Mesenchymal stem cell (in vitro differentiated cells and primary cell): ENCODE data around the gene DPCD.

Experiments used
- DNase-seq: peaks from one replicate; pipeline ENCODE4 v3.0.0-alpha.2; 2013
- H2AFZ ChIP-seq: one replicate; pipeline ENCODE4 v1.6.1; 2013; ENCODE audit warnings: low read depth, mild to moderate bottlenecking, control low read depth, inconsistent platforms, low read length, moderate library complexity
- H2AK5ac ChIP-seq: 2 replicates; pipeline ENCODE4 v1.6.1; 2013; ENCODE audit warnings: low read length, moderate library complexity, mild to moderate bottlenecking, inconsistent platforms; ENCODE audit not compliant: severe bottlenecking
- H2BK120ac ChIP-seq: one replicate; pipeline ENCODE4 v1.6.1; 2013; ENCODE audit warnings: low read depth, mild to moderate bottlenecking, inconsistent platforms, low read length, moderate library complexity
- H2BK12ac ChIP-seq, 2 experiments: one replicate each; pipeline ENCODE4 v1.6.1; 2013; ENCODE audit warnings: inconsistent platforms in 2 of 2, low read length in 2 of 2, mild to moderate bottlenecking in 2 of 2, moderate library complexity in 2 of 2, control low read depth in 1 of 2
- H2BK15ac ChIP-seq: one replicate; pipeline ENCODE4 v1.6.1; 2013; ENCODE audit warnings: mild to moderate bottlenecking, low read depth, inconsistent platforms; ENCODE audit not compliant: poor library complexity, severe bottlenecking
- H2BK5ac ChIP-seq: 2 replicates; pipeline ENCODE4 v1.6.1; 2013; ENCODE audit warnings: low read depth, mild to moderate bottlenecking, low read length, control low read depth, inconsistent platforms; ENCODE audit not compliant: poor library complexity, severe bottlenecking
- H3K14ac ChIP-seq, 2 experiments: one replicate each; pipeline ENCODE4 v1.6.1; 2013; ENCODE audit warnings: inconsistent platforms in 2 of 2, low read length in 2 of 2, control low read depth in 1 of 2, mild to moderate bottlenecking in 1 of 2, moderate library complexity in 1 of 2
- H3K18ac ChIP-seq, 2 experiments: one replicate each; pipeline ENCODE4 v1.6.1; 2013; ENCODE audit warnings: inconsistent platforms in 2 of 2, low read length in 2 of 2, control low read depth in 1 of 2, low read depth in 1 of 2, mild to moderate bottlenecking in 1 of 2
- H3K23ac ChIP-seq, 2 experiments: one replicate each; pipeline ENCODE4 v1.6.1; 2013; ENCODE audit warnings: inconsistent platforms in 2 of 2, low read length in 2 of 2, mild to moderate bottlenecking in 2 of 2, moderate library complexity in 2 of 2, control low read depth in 1 of 2
- H3K27ac ChIP-seq: 2 replicates; pipeline ENCODE4 v1.5.1; 2013; ENCODE audit warnings: mild to moderate bottlenecking, moderate library complexity, low read length, control low read depth, inconsistent platforms; ENCODE audit not compliant: poor library complexity, severe bottlenecking
- H3K27me3 ChIP-seq, 2 experiments: 2 replicates each; pipeline versions ENCODE4 v1.6.1 to v1.7.0; 2013; ENCODE audit warnings: low read length in 2 of 2, mild to moderate bottlenecking in 2 of 2, moderate library complexity in 2 of 2, control low read depth in 1 of 2, inconsistent platforms in 1 of 2; ENCODE audit not compliant: control insufficient read depth in 1 of 2, insufficient read depth in 1 of 2
- H3K36me3 ChIP-seq, 2 experiments: 2 replicates each; pipeline versions ENCODE4 v1.6.1 to v1.7.0; 2013; ENCODE audit warnings: low read length in 2 of 2, control low read depth in 1 of 2, inconsistent platforms in 1 of 2, low read depth in 1 of 2, mild to moderate bottlenecking in 1 of 2; ENCODE audit not compliant: insufficient read depth in 2 of 2, control insufficient read depth in 1 of 2
- H3K4ac ChIP-seq, 2 experiments: one replicate each; pipeline ENCODE4 v1.6.1; 2013; ENCODE audit warnings: inconsistent platforms in 2 of 2, low read length in 2 of 2, mild to moderate bottlenecking in 2 of 2, moderate library complexity in 2 of 2, control low read depth in 1 of 2, low read depth in 1 of 2
- H3K4me1 ChIP-seq: 2 replicates; pipeline ENCODE4 v1.6.1; 2013; ENCODE audit warnings: low read depth, low read length, control low read depth; ENCODE audit not compliant: control insufficient read depth, insufficient read depth
- H3K4me2 ChIP-seq: 2 replicates; pipeline ENCODE4 v1.6.1; 2013; ENCODE audit warnings: low read length, mild to moderate bottlenecking, inconsistent platforms; ENCODE audit not compliant: poor library complexity, severe bottlenecking
- H3K4me3 ChIP-seq, 2 experiments: 2 replicates each; pipeline versions ENCODE4 v1.5.1 to v1.7.0; 2013; ENCODE audit warnings: low read length in 2 of 2, mild to moderate bottlenecking in 2 of 2, control low read depth in 1 of 2, low read depth in 1 of 2; ENCODE audit not compliant: insufficient read depth in 1 of 2
- H3K79me1 ChIP-seq: replicated peaks from 2 replicates; pipeline ENCODE4 v1.6.1; 2013; ENCODE audit warnings: mild to moderate bottlenecking, control low read depth, low read length, inconsistent platforms; ENCODE audit not compliant: poor library complexity, severe bottlenecking
- H3K9ac ChIP-seq: 2 replicates; pipeline ENCODE4 v1.7.0; 2013; ENCODE audit warnings: mild to moderate bottlenecking, low read length, moderate library complexity
- H3K9me3 ChIP-seq: 2 replicates; pipeline ENCODE4 v1.7.0; 2013; ENCODE audit warnings: mild to moderate bottlenecking, low read length; ENCODE audit not compliant: control insufficient read depth
- H4K8ac ChIP-seq: one replicate; pipeline ENCODE4 v1.6.1; 2013; ENCODE audit warnings: inconsistent platforms, mild to moderate bottlenecking, low read length, moderate library complexity
- H4K91ac ChIP-seq: one replicate; pipeline ENCODE4 v1.6.1; 2013; ENCODE audit warnings: mild to moderate bottlenecking, low read length, inconsistent platforms
- WGBS: methylation state at CpG from one replicate; pipeline ENCODE4 v1.1.7; 2013; ENCODE audit warnings: mixed read lengths; 5-methylcytosine and 5-hydroxymethylcytosine counted together

The DPCD gene

GRCh38 chr10:101595591-101596433 lies 7.7 kb downstream of the DPCD start:
- Histone ChIP-seq H2AK5ac (no peak overlapping the region), H3K4me3 (no peak overlapping the region), H3K18ac (no peak overlapping the region), H2BK12ac (no peak overlapping the region), H3K79me1 (peaks cover 3% of the 10 kb centered on the region), H3K36me3 (peaks cover 7 to 42% of the 10 kb centered on the region in 2 experiments), H3K4ac (no peak overlapping the region), H3K27ac (no peak overlapping the region), H3K4me2 (no peak overlapping the region), H3K9me3 (no peaks in the 10 kb centered on the region), H4K91ac (no peak overlapping the region), H2BK5ac (no peak overlapping the region), H2AFZ (no peak overlapping the region), H2BK120ac (no peak overlapping the region), H3K14ac (no peak overlapping the region), H4K8ac (no peak overlapping the region), H3K4me1 (no peaks in the 10 kb centered on the region), H3K27me3 (no peaks in the 10 kb centered on the region), H3K9ac (no peak overlapping the region), H2BK15ac (no peak overlapping the region), H3K23ac (no peak overlapping the region)
- no peak for DNase-seq
- WGBS: 96% methylated on average over 10 of the region's 13 CpGs

- Histone ChIP-seq H3K4me2 (no peak overlapping the region), H3K9ac (no peak overlapping the region), H2AK5ac (no peak overlapping the region), H2BK120ac (no peak overlapping the region), H2BK5ac (no peak overlapping the region), H3K9me3 (no peaks in the 10 kb centered on the region), H4K8ac (no peak overlapping the region), H3K79me1 (no peaks in the 10 kb centered on the region), H3K36me3 (peaks cover 16 to 53% of the 10 kb centered on the region in 2 experiments), H3K27ac (no peak overlapping the region), H2BK15ac (no peak overlapping the region), H2AFZ (no peak overlapping the region), H3K23ac (no peak overlapping the region), H4K91ac (no peak overlapping the region), H3K4ac (no peak overlapping the region), H3K4me1 (no peaks in the 10 kb centered on the region), H3K18ac (no peak overlapping the region), H3K14ac (no peak overlapping the region), H3K27me3 (no peaks in the 10 kb centered on the region), H2BK12ac (no peak overlapping the region), H3K4me3 (no peak overlapping the region)
- DNase-seq: no peak
- 85% methylated on average over 14 of the region's 14 CpGs for WGBS
Observed at GRCh38 chr10:101597091-101597900, 9.2 kb downstream of the DPCD start.

- H3K27ac ChIP-seq: no peak overlapping the region
- H3K4me1 ChIP-seq: no peaks in the 10 kb centered on the region
- H2BK120ac ChIP-seq: no peak overlapping the region
- H3K14ac ChIP-seq: no peak overlapping the region
- H3K23ac ChIP-seq: no peak overlapping the region
- peak overlapping the region; percentile 17 for H2BK15ac ChIP-seq
- H2BK5ac ChIP-seq: no peak overlapping the region
- no peaks in the 10 kb centered on the region for H3K27me3 ChIP-seq
- H3K4me3 ChIP-seq: no peak overlapping the region
- H3K4me2 ChIP-seq: no peak overlapping the region
- no peak overlapping the region for H2BK12ac ChIP-seq
- DNase-seq: no peak
- H3K79me1 ChIP-seq: no peaks in the 10 kb centered on the region
- no peak overlapping the region for H3K4ac ChIP-seq
- no peak overlapping the region for H4K91ac ChIP-seq
- no peak overlapping the region for H3K9ac ChIP-seq
- H3K18ac ChIP-seq: no peak overlapping the region
- H2AFZ ChIP-seq: no peak overlapping the region
- no peak overlapping the region for H2AK5ac ChIP-seq
- H3K9me3 ChIP-seq: no peaks in the 10 kb centered on the region
- peaks cover 28 to 70% of the 10 kb centered on the region in 2 experiments for H3K36me3 ChIP-seq
- 92% methylated on average over 1 of the region's 1 CpG for WGBS
- H4K8ac ChIP-seq: no peak overlapping the region
Observed at GRCh38 chr10:101601541-101601940, 13.4 kb downstream of the DPCD start.

GRCh38 chr10:101602761-101603398 lies 14.8 kb downstream of the DPCD start:
- no peak overlapping the region for H3K27ac ChIP-seq
- WGBS: 25% methylated on average over 4 of the region's 6 CpGs
- H3K4ac ChIP-seq: no peak overlapping the region
- H3K4me3 ChIP-seq: no peak overlapping the region
- H3K9me3 ChIP-seq: no peaks in the 10 kb centered on the region
- no peak overlapping the region for H4K8ac ChIP-seq
- no peak overlapping the region for H4K91ac ChIP-seq
- no peaks in the 10 kb centered on the region for H3K4me1 ChIP-seq
- H3K4me2 ChIP-seq: no peak overlapping the region
- H2AK5ac ChIP-seq: no peak overlapping the region
- peaks cover 40 to 71% of the 10 kb centered on the region in 2 experiments for H3K36me3 ChIP-seq
- DNase-seq: peak; percentile 73
- H2BK120ac ChIP-seq: no peak overlapping the region
- no peak overlapping the region for H2BK12ac ChIP-seq
- H3K18ac ChIP-seq: no peak overlapping the region
- no peak overlapping the region for H2BK15ac ChIP-seq
- H3K14ac ChIP-seq: no peak overlapping the region
- H3K27me3 ChIP-seq: no peaks in the 10 kb centered on the region
- peaks cover 2% of the 10 kb centered on the region for H3K79me1 ChIP-seq
- no peak overlapping the region for H2AFZ ChIP-seq
- H3K9ac ChIP-seq: no peak overlapping the region
- no peak overlapping the region for H3K23ac ChIP-seq
- H2BK5ac ChIP-seq: no peak overlapping the region
